GM13977 (cell line): ENCODE measurements around the gene RBM19.
"Not testable (repeated sequence)": the region's sequence is repeated elsewhere in the genome, so short reads cannot be mapped to it uniquely, and the experiment has no call there.

ENCODE experiments used
- DNase-seq: peaks from one replicate; pipeline ENCODE4 v3.0.0; 2012; ENCODE audit warnings: low spot score
- in situ Hi-C: fragments of 300-500 bp; cut with MboI; formaldehyde crosslinking; loops from one replicate; pipeline ENCODE4 v1.12.0; 2022; ENCODE audit warnings: low sequenced_read_pairs, low pct_unique_long_range_greater_than_20kb, mixed read lengths, inconsistent platforms; ENCODE audit not compliant: unreplicated experiment
- TF ChIP-seq, protein P1 (sequence below): IDR thresholded peaks from 2 replicates; pipeline ENCODE4 v1.5.1; 2012; ENCODE audit warnings: mild to moderate bottlenecking, control low read depth; ENCODE audit not compliant: insufficient read depth; ENCODE audit errors: extremely low read depth, missing control alignments

The RBM19 gene

DNA sequence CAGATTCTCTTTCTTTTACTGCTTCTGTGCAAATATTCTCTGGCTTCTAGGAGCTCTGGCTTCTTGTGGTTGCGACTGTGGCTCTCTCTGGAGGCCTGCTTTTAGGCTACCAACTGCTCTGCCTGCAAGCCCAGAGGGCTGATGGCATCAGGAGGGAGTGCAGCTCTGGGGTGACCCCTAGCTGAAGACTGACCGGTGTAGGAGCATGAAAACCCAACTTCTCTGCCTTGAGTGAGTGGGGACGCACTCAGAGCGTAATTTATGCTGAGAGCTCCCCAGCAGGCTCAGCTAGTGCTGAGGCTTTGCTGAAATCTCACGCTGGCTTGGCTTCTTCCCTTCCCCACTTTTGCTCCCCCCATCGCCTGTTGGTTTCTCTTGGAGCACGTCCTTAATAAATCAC, 29.9 kb upstream of the RBM19 start:
- in situ Hi-C loops, result loop anchor here (25.0 kb wide), 1 partner anchor 516 kb away; no protein-coding TSS in a partner anchor
- DNase-seq, result no peak
- TF ChIP-seq, protein P1, sequence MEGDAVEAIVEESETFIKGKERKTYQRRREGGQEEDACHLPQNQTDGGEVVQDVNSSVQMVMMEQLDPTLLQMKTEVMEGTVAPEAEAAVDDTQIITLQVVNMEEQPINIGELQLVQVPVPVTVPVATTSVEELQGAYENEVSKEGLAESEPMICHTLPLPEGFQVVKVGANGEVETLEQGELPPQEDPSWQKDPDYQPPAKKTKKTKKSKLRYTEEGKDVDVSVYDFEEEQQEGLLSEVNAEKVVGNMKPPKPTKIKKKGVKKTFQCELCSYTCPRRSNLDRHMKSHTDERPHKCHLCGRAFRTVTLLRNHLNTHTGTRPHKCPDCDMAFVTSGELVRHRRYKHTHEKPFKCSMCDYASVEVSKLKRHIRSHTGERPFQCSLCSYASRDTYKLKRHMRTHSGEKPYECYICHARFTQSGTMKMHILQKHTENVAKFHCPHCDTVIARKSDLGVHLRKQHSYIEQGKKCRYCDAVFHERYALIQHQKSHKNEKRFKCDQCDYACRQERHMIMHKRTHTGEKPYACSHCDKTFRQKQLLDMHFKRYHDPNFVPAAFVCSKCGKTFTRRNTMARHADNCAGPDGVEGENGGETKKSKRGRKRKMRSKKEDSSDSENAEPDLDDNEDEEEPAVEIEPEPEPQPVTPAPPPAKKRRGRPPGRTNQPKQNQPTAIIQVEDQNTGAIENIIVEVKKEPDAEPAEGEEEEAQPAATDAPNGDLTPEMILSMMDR, result no peak

DNA sequence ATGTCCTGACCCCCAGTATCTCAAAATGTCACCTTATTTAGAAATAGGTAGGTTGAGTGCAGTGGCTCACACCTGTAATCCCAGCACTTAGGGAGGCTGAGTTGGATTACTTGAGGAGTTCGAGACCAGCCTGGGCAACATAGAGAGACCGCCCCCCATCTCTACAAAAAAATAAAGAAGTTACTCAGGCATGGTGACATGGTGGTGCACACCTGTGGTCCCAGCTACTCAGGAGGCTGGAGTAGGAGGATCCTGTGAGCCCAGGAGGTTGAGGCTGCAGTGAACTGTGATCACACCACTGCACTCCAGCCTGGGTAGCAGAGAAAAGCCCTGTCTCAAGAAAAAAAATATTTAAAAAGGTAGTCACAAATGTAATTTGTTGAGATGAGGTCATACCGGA, 27.9 kb upstream of the RBM19 start:
- in situ Hi-C loops, result loop anchor here (25.0 kb wide), 1 partner anchor 518 kb away; no protein-coding TSS in a partner anchor
- no peak for DNase-seq
- TF ChIP-seq, protein P1, result no peak

DNA sequence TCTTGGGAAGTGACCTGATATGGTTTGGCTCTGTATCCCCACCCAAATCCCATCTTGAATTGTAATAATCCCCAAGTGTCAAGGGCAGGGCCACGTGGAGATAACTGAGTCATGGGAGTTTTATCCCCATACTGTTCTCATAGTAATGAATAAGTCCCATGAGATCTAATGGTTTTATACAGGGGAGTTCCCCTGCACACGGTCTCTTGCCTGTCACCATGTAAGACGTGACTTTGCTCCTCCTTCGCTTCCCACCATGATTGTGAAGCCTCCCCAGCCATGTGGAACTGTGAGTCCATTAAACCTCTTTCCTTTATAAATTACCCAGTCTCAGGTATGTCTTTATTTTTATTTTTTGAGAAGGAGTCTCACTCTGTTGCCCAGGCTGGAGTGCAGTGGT, 26.6 kb upstream of the RBM19 start:
- in situ Hi-C loops, result loop anchor here (25.0 kb wide), 1 partner anchor 520 kb away; no protein-coding TSS in a partner anchor

DNA sequence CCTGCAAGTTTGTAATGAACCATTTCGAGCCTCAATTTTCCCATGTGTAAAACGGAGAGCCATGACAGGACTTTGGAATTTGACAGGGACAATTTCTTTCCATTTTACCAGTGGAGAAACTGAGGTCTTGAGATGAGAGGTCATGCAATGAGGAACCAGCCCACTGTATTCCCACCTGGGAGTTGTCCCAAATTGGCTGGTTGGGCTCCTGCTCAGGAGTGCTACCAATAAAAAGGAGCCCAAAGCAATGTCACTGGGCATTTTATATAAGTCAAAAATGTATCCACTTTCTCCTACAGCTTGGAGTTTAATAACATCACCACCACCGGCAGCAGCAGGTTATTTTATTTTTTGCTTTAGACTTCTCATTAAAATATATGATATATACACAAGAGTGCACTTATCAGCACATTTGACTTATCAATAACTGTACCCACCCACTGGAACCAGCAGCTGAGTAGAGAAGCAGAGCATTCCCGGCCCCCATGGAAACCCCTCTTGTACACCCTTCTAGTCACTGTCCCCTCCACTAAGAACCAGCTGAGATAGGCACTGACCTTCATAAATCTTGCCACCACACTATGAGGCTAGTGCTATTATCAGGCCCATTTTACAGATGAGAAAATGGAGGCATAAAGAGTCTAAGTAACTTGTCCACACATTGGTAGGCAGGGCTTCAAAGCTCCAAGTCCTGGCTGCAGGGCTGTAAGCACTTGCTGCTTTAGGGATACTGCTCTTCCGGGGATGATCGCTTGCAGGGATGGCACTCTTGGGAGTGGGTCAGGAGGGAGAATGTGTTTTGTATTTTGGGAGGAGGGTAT, 25.3 kb upstream of the RBM19 start:
- TF ChIP-seq, protein P1, result no peak
- no peak for DNase-seq
- in situ Hi-C loops, result loop anchor here (25.0 kb wide), 1 partner anchor 521 kb away; no protein-coding TSS in a partner anchor

More for the DNA sequence above, 26.6 kb upstream of the RBM19 start:
- not testable (repeated sequence) for DNase-seq

DNA sequence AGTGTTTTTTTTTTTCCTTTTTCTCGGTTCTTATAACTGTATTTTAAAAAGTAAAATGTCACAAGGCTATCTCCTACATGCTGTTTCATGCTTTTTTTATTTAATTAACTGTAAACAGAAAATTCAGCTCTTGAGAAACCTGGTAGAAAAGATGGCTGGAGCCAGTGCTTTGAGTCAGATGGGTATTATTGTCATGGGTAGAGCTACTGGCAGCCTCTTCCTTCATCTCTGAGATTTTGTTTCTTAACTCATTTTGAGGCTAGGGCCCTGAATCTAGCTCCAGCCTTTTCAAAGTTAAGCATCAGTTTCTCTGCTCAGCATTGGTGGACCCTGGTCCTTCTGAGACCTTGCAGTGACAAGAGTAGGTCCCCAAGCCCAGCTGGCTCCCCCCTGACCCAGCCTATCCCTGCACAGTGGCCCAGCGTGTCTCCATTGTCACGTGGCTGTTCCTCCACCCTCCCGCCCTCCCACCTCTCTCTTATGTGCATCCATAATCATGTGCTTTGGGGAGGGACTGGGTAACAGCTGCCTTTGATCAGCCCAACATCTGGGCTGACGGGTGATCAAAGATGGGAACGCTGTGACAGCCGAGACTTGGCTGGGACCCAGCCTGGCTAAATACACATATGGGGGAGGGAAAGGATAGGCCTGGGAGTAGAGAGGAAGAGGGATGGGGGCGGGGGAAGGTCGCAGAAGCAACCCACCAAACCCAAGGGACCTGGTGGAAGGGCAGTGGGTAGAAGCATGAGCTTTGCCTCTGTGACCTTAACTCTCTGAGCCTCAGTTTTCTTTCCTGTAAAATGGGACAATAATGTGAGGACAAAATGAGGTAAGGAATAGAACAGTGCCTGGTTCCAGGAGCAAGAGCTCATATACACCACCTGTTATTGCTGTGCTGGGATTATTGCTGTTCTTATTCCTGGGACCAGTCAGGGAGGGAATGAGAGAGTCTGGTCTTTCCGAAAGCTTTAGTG, 24.4 kb upstream of the RBM19 start:
- TF ChIP-seq, protein P1, result no peak
- in situ Hi-C loops, result loop anchor here (25.0 kb wide), 1 partner anchor 522 kb away; no protein-coding TSS in a partner anchor
- DNase-seq, result no peak

DNA sequence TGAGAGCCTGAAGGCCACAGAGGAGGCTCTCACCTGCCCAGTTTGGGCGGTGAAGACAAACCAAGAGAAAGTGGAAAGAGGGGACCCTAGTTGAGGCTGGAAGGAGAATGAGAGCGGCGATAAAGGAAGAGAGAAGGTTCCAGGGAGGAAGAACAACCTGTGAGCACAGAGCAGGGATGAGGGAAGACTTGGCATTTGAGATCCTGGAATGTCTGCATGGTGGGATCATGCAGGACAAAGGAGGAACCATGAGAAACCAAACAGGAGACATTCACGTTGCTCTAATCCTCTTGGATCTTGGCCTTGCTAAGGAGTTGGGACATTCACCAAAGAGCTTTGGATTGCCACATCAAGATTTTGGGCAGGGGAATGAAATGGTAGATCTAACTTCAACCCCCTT, 22.9 kb upstream of the RBM19 start:
- TF ChIP-seq, protein P1, result no peak
- in situ Hi-C loops, result loop anchor here (25.0 kb wide), 1 partner anchor 523 kb away; no protein-coding TSS in a partner anchor
- no peak for DNase-seq
